NCI-H69 (cell line): Measurements from ENCODE around the gene TC2N.
"Not testable (repeated sequence)": the region's sequence is repeated elsewhere in the genome, so short reads cannot be mapped to it uniquely, and the experiment has no call there.

Experiments used
- DNase-seq: peaks from one replicate; lab custom pipeline; 2025; lab: John Stamatoyannopoulos, UW

TC2N gene

GRCh38 chr14:91889477-91890211, 22.3 kb upstream of the TC2N start:
- DNase-seq = no peak

GRCh38 chr14:91888641-91889476, 21.5 kb upstream of the TC2N start:
- no peak for DNase-seq

- no peak for DNase-seq
Measured at GRCh38 chr14:91886961-91887360, 19.6 kb upstream of the TC2N start.

- no peak for DNase-seq
Measured at GRCh38 chr14:91885839-91886238, 18.5 kb upstream of the TC2N start.

- no peak for DNase-seq
Measured at GRCh38 chr14:91885113-91885712, 17.9 kb upstream of the TC2N start.

- no peak for DNase-seq
Measured at GRCh38 chr14:91884664-91885063, 17.3 kb upstream of the TC2N start.

- DNase-seq = no peak
Measured at GRCh38 chr14:91883753-91884152, 16.4 kb upstream of the TC2N start.

- no peak for DNase-seq
Measured at GRCh38 chr14:91882776-91883175, 15.4 kb upstream of the TC2N start.

- no peak for DNase-seq
Measured at GRCh38 chr14:91882369-91882768, 15.0 kb upstream of the TC2N start.

- no peak for DNase-seq
Measured at GRCh38 chr14:91879196-91879595, 11.9 kb upstream of the TC2N start.

- no peak for DNase-seq
Measured at GRCh38 chr14:91878274-91878673, 10.9 kb upstream of the TC2N start.

GRCh38 chr14:91877376-91877915, 10.1 kb upstream of the TC2N start:
- DNase-seq = no peak

GRCh38 chr14:91876492-91876891, 9.2 kb upstream of the TC2N start:
- DNase-seq = no peak

GRCh38 chr14:91875525-91876286, 8.4 kb upstream of the TC2N start:
- no peak for DNase-seq

GRCh38 chr14:91873471-91874415, 6.4 kb upstream of the TC2N start:
- DNase-seq = peak; percentile 14

- no peak for DNase-seq
Measured at GRCh38 chr14:91872517-91873470, 5.5 kb upstream of the TC2N start.

GRCh38 chr14:91872011-91872501, 4.7 kb upstream of the TC2N start:
- DNase-seq = peak; percentile 38

- not testable (repeated sequence) for DNase-seq
Measured at GRCh38 chr14:91871401-91871800, 4.1 kb upstream of the TC2N start.

GRCh38 chr14:91870890-91871289, 3.6 kb upstream of the TC2N start:
- no peak for DNase-seq
